GM20000 (cell line): ENCODE results near the gene INO80C.

Source experiments
- DNase-seq: peaks from one replicate; pipeline ENCODE4 v3.0.0; 2012; ENCODE audit warnings: low spot score
- CTCF ChIP-seq: IDR thresholded peaks from 2 replicates; pipeline ENCODE4 v1.5.1; 2012; ENCODE audit warnings: mild to moderate bottlenecking, control low read depth; ENCODE audit errors: extremely low read depth, missing control alignments

Gene INO80C

GRCh38 chr18:35437836-35438235 is 59.9 kb downstream of the INO80C start:
- no peak for TF ChIP-seq CTCF
- no peak for DNase-seq

GRCh38 chr18:35436076-35436649 is 61.6 kb downstream of the INO80C start:
- no peak for TF ChIP-seq CTCF
- no peak for DNase-seq

- DNase-seq: no peak
- no peak for TF ChIP-seq CTCF
Measured at GRCh38 chr18:35435401-35435800, 62.4 kb downstream of the INO80C start.

GRCh38 chr18:35432565-35433001 is 65.2 kb downstream of the INO80C start:
- no peak for DNase-seq
- no peak for TF ChIP-seq CTCF

GRCh38 chr18:35431374-35431741 is 66.4 kb downstream of the INO80C start:
- TF ChIP-seq CTCF: no peak
- no peak for DNase-seq

GRCh38 chr18:35430721-35431373 is 66.9 kb downstream of the INO80C start:
- no peak for TF ChIP-seq CTCF

GRCh38 chr18:35426786-35427185 is 71.0 kb downstream of the INO80C start:
- no peak for TF ChIP-seq CTCF
- no peak for DNase-seq

More at GRCh38 chr18:35430721-35431373, 66.9 kb downstream of the INO80C start:
- DNase-seq: no peak
